ENCODE results near the gene DSC1.

Gene DSC1

GRCh38 chr18:31102941-31103340 lies 59.7 kb downstream of the DSC1 start:
- no peaks in the 10 kb centered on the region for H3K27me3 ChIP-seq (ENCODE audit: control insufficient read depth, insufficient read depth, low read length)
- H3K36me3 ChIP-seq (ENCODE audit: control insufficient read depth, insufficient read depth, low read length), result no peaks in the 10 kb centered on the region
- H3K4me1 ChIP-seq (ENCODE audit: control insufficient read depth, insufficient read depth, low read length), result peaks cover 23% of the 10 kb centered on the region
- no peak overlapping the region for H3K9ac ChIP-seq (ENCODE audit: low read length)
- no peaks in the 10 kb centered on the region for H3K9me3 ChIP-seq (ENCODE audit: control insufficient read depth, insufficient read depth, low read depth, low read length)
- peak overlapping the region; percentile 86 for H3K4me3 ChIP-seq (ENCODE audit: low read depth, low read length)
- no peak overlapping the region for H3K27ac ChIP-seq (ENCODE audit: low read depth, low read length)

GRCh38 chr18:31102025-31102684 lies 60.5 kb downstream of the DSC1 start, which contains the start of gene DSC2:
DSC2 (minus strand) TSS chr18:31102421; CDS start chr18:31101971, 450 bp downstream.
- peak within 1 kb of the TSS; percentile 86 for H3K4me3 ChIP-seq (ENCODE audit: low read depth, low read length)
- H3K36me3 ChIP-seq (ENCODE audit: control insufficient read depth, insufficient read depth, low read length), result no peaks in the 10 kb centered on the region
- no peaks in the 10 kb centered on the region for H3K27me3 ChIP-seq (ENCODE audit: control insufficient read depth, insufficient read depth, low read length)
- H3K4me1 ChIP-seq (ENCODE audit: control insufficient read depth, insufficient read depth, low read length), result peaks cover 23% of the 10 kb centered on the region
- peak within 1 kb of the TSS; percentile 83 for H3K9ac ChIP-seq (ENCODE audit: low read length)
- peak within 1 kb of the TSS; percentile 97 for H3K27ac ChIP-seq (ENCODE audit: low read depth, low read length)
- no peaks in the 10 kb centered on the region for H3K9me3 ChIP-seq (ENCODE audit: control insufficient read depth, insufficient read depth, low read depth, low read length)

- Histone ChIP-seq H3K9ac (ENCODE audit: low read length) (peak overlapping the region; percentile 83), H3K36me3 (ENCODE audit: control insufficient read depth, insufficient read depth, low read length) (no peaks in the 10 kb centered on the region), H3K27me3 (ENCODE audit: control insufficient read depth, insufficient read depth, low read length) (no peaks in the 10 kb centered on the region), H3K9me3 (ENCODE audit: control insufficient read depth, insufficient read depth, low read depth, low read length) (no peaks in the 10 kb centered on the region), H3K27ac (ENCODE audit: low read depth, low read length) (peak overlapping the region; percentile 97), H3K4me3 (ENCODE audit: low read depth, low read length) (peak overlapping the region; percentile 86), H3K4me1 (ENCODE audit: control insufficient read depth, insufficient read depth, low read length) (peaks cover 23% of the 10 kb centered on the region)
Measured at GRCh38 chr18:31101183-31102024, 61.3 kb downstream of the DSC1 start.

GRCh38 chr18:31100436-31101182 lies 62.0 kb downstream of the DSC1 start:
- Histone ChIP-seq H3K9ac (ENCODE audit: low read length) (peak overlapping the region; percentile 83), H3K36me3 (ENCODE audit: control insufficient read depth, insufficient read depth, low read length) (no peaks in the 10 kb centered on the region), H3K4me1 (ENCODE audit: control insufficient read depth, insufficient read depth, low read length) (peaks cover 23% of the 10 kb centered on the region), H3K27ac (ENCODE audit: low read depth, low read length) (peak overlapping the region; percentile 97), H3K4me3 (ENCODE audit: low read depth, low read length) (peak overlapping the region; percentile 86), H3K27me3 (ENCODE audit: control insufficient read depth, insufficient read depth, low read length) (no peaks in the 10 kb centered on the region), H3K9me3 (ENCODE audit: control insufficient read depth, insufficient read depth, low read depth, low read length) (no peaks in the 10 kb centered on the region)

GRCh38 chr18:31099450-31100230 lies 63.0 kb downstream of the DSC1 start:
- H3K27me3 ChIP-seq (ENCODE audit: control insufficient read depth, insufficient read depth, low read length), result no peaks in the 10 kb centered on the region
- H3K9me3 ChIP-seq (ENCODE audit: control insufficient read depth, insufficient read depth, low read depth, low read length), result no peaks in the 10 kb centered on the region
- peak overlapping the region; percentile 83 for H3K9ac ChIP-seq (ENCODE audit: low read length)
- H3K4me3 ChIP-seq (ENCODE audit: low read depth, low read length), result peak overlapping the region; percentile 86
- no peak overlapping the region for H3K27ac ChIP-seq (ENCODE audit: low read depth, low read length)
- no peaks in the 10 kb centered on the region for H3K36me3 ChIP-seq (ENCODE audit: control insufficient read depth, insufficient read depth, low read length)
- peaks cover 29% of the 10 kb centered on the region for H3K4me1 ChIP-seq (ENCODE audit: control insufficient read depth, insufficient read depth, low read length)

- H3K36me3 ChIP-seq (ENCODE audit: control insufficient read depth, insufficient read depth, low read length), result no peaks in the 10 kb centered on the region
- H3K4me3 ChIP-seq (ENCODE audit: low read depth, low read length), result no peak overlapping the region
- H3K9ac ChIP-seq (ENCODE audit: low read length), result no peak overlapping the region
- no peaks in the 10 kb centered on the region for H3K9me3 ChIP-seq (ENCODE audit: control insufficient read depth, insufficient read depth, low read depth, low read length)
- H3K4me1 ChIP-seq (ENCODE audit: control insufficient read depth, insufficient read depth, low read length), result peaks cover 29% of the 10 kb centered on the region
- H3K27ac ChIP-seq (ENCODE audit: low read depth, low read length), result no peak overlapping the region
- H3K27me3 ChIP-seq (ENCODE audit: control insufficient read depth, insufficient read depth, low read length), result no peaks in the 10 kb centered on the region
Measured at GRCh38 chr18:31098878-31099277, 63.8 kb downstream of the DSC1 start.

GRCh38 chr18:31097666-31098065 lies 65.0 kb downstream of the DSC1 start:
- no peak overlapping the region for H3K27ac ChIP-seq (ENCODE audit: low read depth, low read length)
- H3K4me1 ChIP-seq (ENCODE audit: control insufficient read depth, insufficient read depth, low read length), result peaks cover 18% of the 10 kb centered on the region
- H3K9ac ChIP-seq (ENCODE audit: low read length), result no peak overlapping the region
- peaks cover 2% of the 10 kb centered on the region; the same call in 1 of the 2 replicates for H3K9me3 ChIP-seq (ENCODE audit: control insufficient read depth, insufficient read depth, low read depth, low read length)
- peaks cover 4% of the 10 kb centered on the region for H3K36me3 ChIP-seq (ENCODE audit: control insufficient read depth, insufficient read depth, low read length)
- no peaks in the 10 kb centered on the region for H3K27me3 ChIP-seq (ENCODE audit: control insufficient read depth, insufficient read depth, low read length)
- no peak overlapping the region for H3K4me3 ChIP-seq (ENCODE audit: low read depth, low read length)

- H3K27me3 ChIP-seq (ENCODE audit: control insufficient read depth, insufficient read depth, low read length), result no peaks in the 10 kb centered on the region
- H3K4me1 ChIP-seq (ENCODE audit: control insufficient read depth, insufficient read depth, low read length), result 0 out of 2 replicates have a peak, but pooled peaks cover 6% of the 10 kb centered on the region
- H3K36me3 ChIP-seq (ENCODE audit: control insufficient read depth, insufficient read depth, low read length), result peaks cover 37% of the 10 kb centered on the region
- no peak overlapping the region for H3K9ac ChIP-seq (ENCODE audit: low read length)
- no peak overlapping the region for H3K27ac ChIP-seq (ENCODE audit: low read depth, low read length)
- H3K4me3 ChIP-seq (ENCODE audit: low read depth, low read length), result no peak overlapping the region
- peaks cover 2% of the 10 kb centered on the region; the same call in 1 of the 2 replicates for H3K9me3 ChIP-seq (ENCODE audit: control insufficient read depth, insufficient read depth, low read depth, low read length)
Measured at GRCh38 chr18:31093880-31094279, 68.8 kb downstream of the DSC1 start.

GRCh38 chr18:31093294-31093693 lies 69.4 kb downstream of the DSC1 start:
- Histone ChIP-seq H3K4me3 (ENCODE audit: low read depth, low read length) (no peak overlapping the region), H3K4me1 (ENCODE audit: control insufficient read depth, insufficient read depth, low read length) (0 out of 2 replicates have a peak, but pooled peaks cover 6% of the 10 kb centered on the region), H3K9me3 (ENCODE audit: control insufficient read depth, insufficient read depth, low read depth, low read length) (peaks cover 2% of the 10 kb centered on the region; the same call in 1 of the 2 replicates), H3K36me3 (ENCODE audit: control insufficient read depth, insufficient read depth, low read length) (peaks cover 42% of the 10 kb centered on the region), H3K27me3 (ENCODE audit: control insufficient read depth, insufficient read depth, low read length) (no peaks in the 10 kb centered on the region), H3K9ac (ENCODE audit: low read length) (no peak overlapping the region), H3K27ac (ENCODE audit: low read depth, low read length) (no peak overlapping the region)

GRCh38 chr18:31091350-31091749 lies 71.3 kb downstream of the DSC1 start:
- Histone ChIP-seq H3K9me3 (ENCODE audit: control insufficient read depth, insufficient read depth, low read depth, low read length) (peaks cover 2% of the 10 kb centered on the region; the same call in 1 of the 2 replicates), H3K36me3 (ENCODE audit: control insufficient read depth, insufficient read depth, low read length) (peaks cover 58% of the 10 kb centered on the region), H3K4me3 (ENCODE audit: low read depth, low read length) (no peak overlapping the region), H3K9ac (ENCODE audit: low read length) (no peak overlapping the region), H3K4me1 (ENCODE audit: control insufficient read depth, insufficient read depth, low read length) (0 out of 2 replicates have a peak, but pooled peaks cover 6% of the 10 kb centered on the region), H3K27me3 (ENCODE audit: control insufficient read depth, insufficient read depth, low read length) (no peaks in the 10 kb centered on the region), H3K27ac (ENCODE audit: low read depth, low read length) (no peak overlapping the region)
